Thymus (tissue), 11 donors: ENCODE measurements around the gene TVP23A. TPM values are rescaled to one million over a fixed set of nuclear protein-coding genes. Genes with fewer than 3 reads are reported as not detected.
"Not testable (repeated sequence)": the region's sequence is repeated elsewhere in the genome, so short reads cannot be mapped to it uniquely, and the experiment has no call there.

Experiments
- DNase-seq, 9 donors: peaks; one replicate each; pipeline ENCODE4 v3.0.0-alpha.2; 2013; ENCODE audit warnings: low spot score in 9 of 9, low read depth in 6 of 9, missing footprints in 1 of 9
- H3K27ac ChIP-seq, 2 donors: one replicate each; pipeline ENCODE4 v1.5.1; 2013; ENCODE audit warnings: control low read depth in 1 of 2, low read depth in 1 of 2, low read length in 1 of 2, mild to moderate bottlenecking in 1 of 2, moderate library complexity in 1 of 2
- H3K27me3 ChIP-seq, 2 donors: one replicate each; pipeline ENCODE4 v1.5.1; 2013; ENCODE audit warnings: low read length in 1 of 2; ENCODE audit not compliant: control insufficient read depth in 2 of 2, insufficient read depth in 1 of 2
- H3K36me3 ChIP-seq, 2 donors: one replicate each; pipeline ENCODE4 v1.5.1; 2013; ENCODE audit warnings: low read length in 1 of 2, mild to moderate bottlenecking in 1 of 2, moderate library complexity in 1 of 2; ENCODE audit not compliant: control insufficient read depth in 2 of 2, insufficient read depth in 2 of 2
- H3K4me1 ChIP-seq, 2 donors: one replicate each; pipeline ENCODE4 v1.5.1; 2013; ENCODE audit warnings: low read length in 2 of 2; ENCODE audit not compliant: control insufficient read depth in 2 of 2, insufficient read depth in 2 of 2
- H3K4me3 ChIP-seq, 2 donors: one replicate each; pipeline ENCODE4 v1.5.1; 2013; ENCODE audit warnings: low read length in 2 of 2, control low read depth in 1 of 2, mild to moderate bottlenecking in 1 of 2
- H3K9me3 ChIP-seq, 2 donors: one replicate each; pipeline ENCODE4 v1.5.1; 2013; ENCODE audit warnings: low read length in 1 of 2, mild to moderate bottlenecking in 1 of 2; ENCODE audit not compliant: control insufficient read depth in 2 of 2, insufficient read depth in 1 of 2
- WGBS: extraction: QIAGEN DNeasy Blood & Tissue Kit; methylation state at CpG from one replicate; pipeline ENCODE4 v1.1.7; 2013; 5-methylcytosine and 5-hydroxymethylcytosine counted together
- polyA plus RNA-seq: library from polyadenylated mRNA; stranded (reverse); fragments of 200-250 nt; gene quantifications from one replicate; pipeline ENCODE4 v1.2.3, GENCODE V29; 2013
- total RNA-seq: library from RNA; stranded (reverse); fragments of 120-200 nt; gene quantifications from one replicate; pipeline ENCODE4 v1.2.4, GENCODE V29; 2013
- donor health status: healthy.

TVP23A gene
- total and polyA plus RNA-seq, 2 donors: 5.1 to 7.4 TPM

DNA sequence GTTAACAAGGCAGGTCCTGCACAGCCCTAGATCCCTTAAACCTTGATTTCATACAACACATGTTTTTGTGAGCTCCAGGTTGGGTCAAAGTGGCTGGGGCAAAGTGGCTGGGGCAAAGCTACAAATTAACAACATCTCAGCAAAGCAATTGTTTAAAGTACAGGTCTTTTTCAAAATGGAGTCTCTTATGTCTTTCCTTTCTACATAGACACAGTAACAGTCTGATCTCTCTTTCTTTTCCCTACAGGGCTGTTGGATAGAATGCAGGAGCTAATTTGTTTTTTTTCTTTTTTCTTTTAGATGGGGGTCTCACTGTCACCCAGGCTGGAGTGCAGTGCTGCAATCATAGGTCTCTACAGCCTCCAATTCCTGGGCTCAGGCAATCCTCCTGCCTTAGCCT, 11.6 kb upstream of the TVP23A start:
- H3K4me1 ChIP-seq: peaks cover 0 to 18% of the 10 kb centered on the region in 2 donors
- not testable (repeated sequence) for H3K4me3 ChIP-seq, H3K27ac ChIP-seq, DNase-seq, H3K36me3 ChIP-seq, H3K27me3 ChIP-seq, H3K9me3 ChIP-seq

DNA sequence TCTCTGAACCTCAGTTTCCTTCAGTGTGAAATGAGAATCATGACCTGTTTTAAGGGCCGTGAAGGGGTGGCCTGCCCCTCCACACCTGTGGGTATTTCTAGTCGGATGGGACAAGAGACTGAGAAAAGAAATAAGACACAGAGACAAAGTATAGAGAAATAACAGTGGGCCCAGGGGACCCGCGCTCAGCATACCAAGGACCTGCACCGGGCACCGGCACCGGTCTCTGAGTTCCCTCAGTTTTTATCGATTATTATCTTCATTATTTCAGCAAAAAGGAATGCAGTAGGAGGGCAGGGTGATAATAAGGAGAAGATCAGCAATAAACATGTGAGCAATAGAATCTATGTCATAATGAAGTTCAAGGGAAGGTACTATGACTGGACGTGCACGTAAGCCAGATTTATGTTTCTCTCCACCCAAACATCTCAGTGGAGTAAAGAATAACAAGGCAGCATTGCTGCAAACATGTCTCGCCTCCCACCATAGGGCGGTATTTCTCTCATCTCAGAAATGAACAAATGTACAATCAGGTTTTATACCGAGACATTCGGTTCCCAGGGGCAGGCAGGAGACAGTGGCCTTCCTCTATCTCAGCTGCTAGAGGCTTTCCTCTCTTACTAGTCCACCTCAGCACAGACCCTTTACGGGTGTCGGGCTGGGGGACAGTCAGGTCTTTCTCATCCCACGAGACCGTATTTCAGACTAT, 10.9 kb upstream of the TVP23A start:
- H3K27ac ChIP-seq: peak overlapping the region; percentile 68 to 87
- peaks cover 0 to 18% of the 10 kb centered on the region in 2 donors for H3K4me1 ChIP-seq
- WGBS: 88% methylated on average over 18 of the region's 18 CpGs
- not testable (repeated sequence) for H3K9me3 ChIP-seq, H3K27me3 ChIP-seq, H3K4me3 ChIP-seq, H3K36me3 ChIP-seq, DNase-seq

DNA sequence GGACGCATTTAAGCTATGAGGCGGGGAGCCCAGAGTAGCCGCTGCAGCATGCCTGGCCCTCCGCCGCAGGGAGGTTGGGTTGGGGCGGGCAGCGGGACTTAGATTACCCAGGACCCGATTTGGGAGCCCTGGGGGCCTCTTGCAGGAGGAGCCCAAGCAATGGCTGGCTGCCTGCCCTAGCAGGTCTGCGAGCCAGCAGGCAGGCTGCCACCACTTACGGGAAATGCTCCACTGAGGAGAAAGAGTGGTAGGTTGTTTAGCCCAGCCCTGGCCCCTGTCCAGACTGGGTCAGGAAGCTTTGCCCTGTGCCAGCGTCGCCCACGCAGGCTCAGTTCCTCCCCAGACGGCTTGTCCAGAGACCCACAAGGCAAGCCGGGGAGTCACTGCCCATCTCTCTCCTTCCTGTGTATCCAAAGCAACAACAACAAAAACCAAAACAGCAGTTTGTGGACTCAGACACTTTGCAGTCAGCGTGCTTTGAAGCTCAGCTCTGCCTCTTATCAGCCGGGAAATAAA, 10.3 kb upstream of the TVP23A start:
- 54% methylated on average over 17 of the region's 17 CpGs for WGBS
- peaks cover 0 to 18% of the 10 kb centered on the region in 2 donors for H3K4me1 ChIP-seq
- peak in 1 of 9 donors; percentile 30 for DNase-seq

DNA sequence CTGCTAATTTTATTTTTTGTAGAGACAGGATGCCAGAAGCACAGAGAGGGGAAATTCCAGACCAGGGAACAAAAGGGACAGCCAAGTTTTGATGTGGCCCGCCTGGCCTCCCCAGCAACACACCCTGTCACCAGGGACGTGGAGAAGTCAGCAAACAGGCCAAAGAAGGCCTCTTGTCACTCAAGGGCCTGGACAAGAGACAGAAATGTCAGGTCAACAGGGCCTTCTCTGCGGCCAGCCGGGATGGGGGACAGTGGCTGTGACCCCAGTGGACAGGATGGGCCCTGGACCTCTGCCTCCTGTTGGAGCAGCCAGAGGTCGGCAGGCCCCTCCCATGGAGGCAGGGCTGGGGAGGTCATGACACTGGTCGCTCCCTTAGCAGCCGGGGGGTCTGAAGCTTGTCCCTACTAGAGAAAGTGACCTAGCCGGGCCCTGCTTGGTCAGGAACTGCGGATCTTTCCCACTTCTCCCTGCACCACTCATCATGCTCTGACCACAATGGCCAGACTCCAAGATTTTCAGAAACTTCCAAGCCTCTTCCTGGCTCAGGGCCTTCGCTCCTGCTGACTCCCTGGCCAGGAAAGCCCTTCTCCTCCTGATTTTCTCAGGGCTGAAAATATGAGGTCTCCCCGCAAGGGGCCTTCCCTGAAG, 9.2 kb upstream of the TVP23A start:
- DNase-seq: no peak
- H3K9me3 ChIP-seq: no peaks in the 10 kb centered on the region
- no peaks in the 10 kb centered on the region for H3K27me3 ChIP-seq
- H3K27ac ChIP-seq: peak overlapping the region; percentile 85 to 87
- no peaks in the 10 kb centered on the region for H3K36me3 ChIP-seq
- peaks cover 0 to 17% of the 10 kb centered on the region in 2 donors for H3K4me1 ChIP-seq
- WGBS: 84% methylated on average over 11 of the region's 11 CpGs
- no peak overlapping the region for H3K4me3 ChIP-seq

More for the DNA sequence above, 10.3 kb upstream of the TVP23A start:
- Histone ChIP-seq H3K4me3 (no peak overlapping the region), H3K9me3 (no peaks in the 10 kb centered on the region), H3K27me3 (no peaks in the 10 kb centered on the region), H3K27ac (peak overlapping the region; percentile 69 to 87), H3K36me3 (no peaks in the 10 kb centered on the region)

DNA sequence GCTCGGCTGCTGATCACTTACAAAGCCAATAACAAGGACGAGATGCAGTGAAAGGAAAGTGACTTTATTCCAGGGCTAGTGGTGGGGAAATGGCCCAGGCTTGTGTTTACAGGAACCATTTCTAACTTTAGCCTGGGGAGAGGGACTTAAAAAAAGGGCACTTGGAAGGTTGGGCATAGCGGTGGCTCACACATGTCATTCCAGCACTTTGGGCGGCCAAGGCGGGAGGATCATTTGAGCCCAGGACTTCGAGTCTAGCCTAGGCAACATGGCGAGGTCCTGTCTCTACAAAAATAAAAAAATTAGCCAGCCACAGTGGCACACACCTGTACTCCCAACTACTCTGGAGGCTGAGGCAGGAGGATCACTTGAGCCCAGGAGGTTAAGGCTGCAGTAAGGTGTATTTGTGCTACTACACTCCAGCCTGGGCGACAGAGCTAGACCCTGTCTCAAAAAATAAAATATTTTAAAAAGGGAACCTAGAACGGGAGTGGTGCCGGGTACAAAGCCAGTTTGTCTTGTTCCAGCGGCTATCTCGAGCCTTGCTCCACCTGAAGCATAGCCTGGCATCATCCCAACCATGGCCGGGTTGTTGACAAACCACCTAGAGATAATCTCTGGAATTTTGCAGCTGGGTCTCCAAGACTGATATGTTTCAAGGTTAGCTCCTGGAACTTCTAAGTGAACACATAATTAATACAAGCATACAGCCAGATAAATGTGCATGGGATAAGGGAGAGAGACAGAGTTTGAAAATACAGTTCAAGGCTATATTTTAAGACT, 5.7 kb upstream of the TVP23A start:
- DNase-seq: no peak
- Histone ChIP-seq H3K27me3 (peaks cover 0 to 6% of the 10 kb centered on the region in 2 donors), H3K36me3 (no peaks in the 10 kb centered on the region), H3K9me3 (no peaks in the 10 kb centered on the region), H3K4me1 (peaks cover 0 to 11% of the 10 kb centered on the region in 2 donors), H3K4me3 (no peak overlapping the region), H3K27ac (no peak overlapping the region)
- WGBS: 93% methylated on average over 13 of the region's 13 CpGs

DNA sequence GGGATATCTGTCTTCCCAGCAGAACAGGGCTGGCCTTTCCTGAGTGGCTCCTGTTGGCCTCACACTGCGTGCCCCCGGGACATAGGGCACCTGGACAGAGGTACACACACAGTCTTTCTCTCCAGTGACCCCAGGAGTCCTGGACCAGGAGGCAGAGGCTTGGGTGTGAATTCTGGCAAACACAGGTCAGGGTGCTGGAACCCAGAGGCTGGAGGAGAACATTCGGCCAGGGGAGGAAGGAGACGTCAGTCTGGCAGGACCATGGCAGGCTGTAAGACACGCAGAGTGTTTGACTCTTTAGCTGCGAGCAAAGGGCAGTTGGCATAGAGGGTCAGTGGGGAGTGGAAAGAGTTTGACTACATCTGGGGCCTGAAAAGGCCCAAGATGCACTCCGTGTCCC, 4.1 kb upstream of the TVP23A start:
- WGBS: 97% methylated on average over 7 of the region's 7 CpGs
- H3K4me3 ChIP-seq: no peak overlapping the region
- no peaks in the 10 kb centered on the region for H3K9me3 ChIP-seq
- H3K27me3 ChIP-seq: peaks cover 2 to 22% of the 10 kb centered on the region in 2 donors
- no peak overlapping the region for H3K27ac ChIP-seq
- no peaks in the 10 kb centered on the region for H3K36me3 ChIP-seq
- no peak for DNase-seq
- peaks cover 0 to 2% of the 10 kb centered on the region in 2 donors for H3K4me1 ChIP-seq

DNA sequence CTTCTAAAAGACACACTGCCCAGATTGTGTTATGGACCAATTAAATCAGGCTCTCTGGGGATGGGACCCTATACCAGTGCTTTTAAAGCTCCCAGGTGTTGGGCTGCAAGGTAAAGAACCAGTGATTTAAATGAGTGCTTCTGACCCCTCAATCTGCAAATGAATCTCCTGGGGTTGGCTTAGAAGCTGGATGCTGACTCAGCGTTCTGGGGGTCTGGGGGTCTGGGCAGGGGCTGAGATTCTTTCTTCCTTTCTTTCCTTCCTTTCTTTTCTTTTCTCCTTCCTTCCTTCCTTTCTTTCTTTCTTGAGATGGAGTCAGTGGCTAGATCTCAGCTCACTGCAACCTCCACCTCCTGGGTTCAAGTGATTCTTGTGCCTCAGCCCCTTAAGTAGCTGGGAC, 2.0 kb upstream of the TVP23A start:
- Histone ChIP-seq H3K9me3 (no peaks in the 10 kb centered on the region), H3K27me3 (peaks cover 2 to 31% of the 10 kb centered on the region in 2 donors), H3K4me3 (no peak overlapping the region), H3K27ac (peak overlapping the region in 1 of 2 donors; percentile 37), H3K36me3 (no peaks in the 10 kb centered on the region), H3K4me1 (no peaks in the 10 kb centered on the region)
- no peak for DNase-seq
- 77% methylated on average over 1 of the region's 1 CpG for WGBS

DNA sequence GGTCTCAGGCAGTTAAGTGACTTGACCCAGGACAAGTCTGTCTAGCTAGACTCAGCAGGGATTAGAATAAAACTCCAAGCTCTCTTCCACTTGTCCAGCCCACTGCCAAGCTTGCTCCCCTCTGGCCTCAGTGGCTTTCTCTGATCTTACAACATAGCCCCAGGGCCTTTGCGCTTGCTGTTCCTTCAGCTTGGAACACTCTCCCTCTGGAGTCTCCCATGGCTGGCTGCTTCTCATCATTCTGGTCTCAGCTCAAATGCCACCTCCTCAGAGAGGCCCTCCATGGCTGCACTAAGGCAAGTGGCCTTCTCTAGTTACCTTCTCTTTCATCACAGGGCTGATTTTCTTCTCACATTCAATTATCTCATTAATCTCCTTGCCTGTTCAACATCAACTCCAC, 1.1 kb downstream of the TVP23A start:
- WGBS: 97% methylated on average over 1 of the region's 1 CpG
- no peak for DNase-seq

DNA sequence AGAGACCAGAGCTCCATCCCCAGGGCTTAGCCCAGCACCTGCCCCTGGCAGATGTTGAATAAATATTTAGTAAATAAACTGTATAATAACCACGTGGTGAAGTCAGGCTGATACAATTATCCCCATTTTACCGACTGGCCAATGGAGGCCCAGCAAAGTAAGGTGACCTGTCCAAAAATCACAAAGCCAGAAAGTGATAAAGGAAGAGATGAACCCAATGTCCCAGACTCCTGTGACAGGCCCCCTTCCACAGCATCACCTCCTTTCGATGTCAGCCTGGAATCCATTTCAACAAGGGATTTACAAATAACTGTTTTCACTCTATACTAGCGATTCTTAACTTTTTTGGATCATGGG, 5.5 kb downstream of the TVP23A start:
- Histone ChIP-seq H3K27ac (no peak overlapping the region), H3K9me3 (no peaks in the 10 kb centered on the region), H3K27me3 (peaks cover 2 to 13% of the 10 kb centered on the region in 2 donors), H3K36me3 (no peaks in the 10 kb centered on the region), H3K4me3 (no peak overlapping the region), H3K4me1 (no peaks in the 10 kb centered on the region)
- no peak for DNase-seq
- 93% methylated on average over 4 of the region's 4 CpGs for WGBS

More for the DNA sequence above, 1.1 kb downstream of the TVP23A start:
- peak overlapping the region in 1 of 2 donors; percentile 8 for H3K4me3 ChIP-seq
- no peaks in the 10 kb centered on the region for H3K9me3 ChIP-seq
- no peaks in the 10 kb centered on the region for H3K36me3 ChIP-seq
- no peaks in the 10 kb centered on the region for H3K4me1 ChIP-seq
- H3K27me3 ChIP-seq: peaks cover 2 to 31% of the 10 kb centered on the region in 2 donors
- no peak overlapping the region for H3K27ac ChIP-seq
